ENCODE data around the gene RNF26. TPM values are rescaled to one million over a fixed set of nuclear protein-coding genes. Genes with fewer than 3 reads are reported as not detected.

The RNF26 gene
- total RNA-seq, 4 donors from 2014 or later: 6.7 to 16.8 (median 13.1) TPM

- intact Hi-C loops (cut with DNase I; ENCODE audit: low total_unique reads): no loop called here
- no peak overlapping the region for H3K4me3 ChIP-seq (ENCODE audit: low read depth, poor library complexity, severe bottlenecking)
- no peak for DNase-seq (ENCODE audit: low spot score in 2 of 2)
- TF ChIP-seq CTCF (IDR thresholded peaks at IDR 0.05) (no peak), POLR2A (IDR thresholded peaks at IDR 0.05) (no peak)
- WGBS, 2 donors: 78 to 80% methylated on average over 6 to 10 of the region's 10 CpGs
Observed at GRCh38 chr11:119342362-119343130, 8.2 kb downstream of the RNF26 start.

- WGBS, 2 donors: 84 to 90% methylated on average over 7 of the region's 7 CpGs
- DNase-seq (ENCODE audit: low spot score in 2 of 2): no peak
- intact Hi-C loops (cut with DNase I; ENCODE audit: low total_unique reads): no loop called here
- TF ChIP-seq CTCF (IDR thresholded peaks at IDR 0.05) (no peak), POLR2A (IDR thresholded peaks at IDR 0.05) (no peak)
- H3K4me3 ChIP-seq (ENCODE audit: low read depth, poor library complexity, severe bottlenecking): no peak overlapping the region
Observed at GRCh38 chr11:119343726-119344125, 9.4 kb downstream of the RNF26 start.

- TF ChIP-seq CTCF (IDR thresholded peaks at IDR 0.05): no peak
- TF ChIP-seq POLR2A (IDR thresholded peaks at IDR 0.05): no peak
- intact Hi-C loops (cut with DNase I; ENCODE audit: low total_unique reads): no loop called here
- 66 to 70% methylated on average over 14 of the region's 14 CpGs for WGBS, 2 donors
- no peak overlapping the region for H3K4me3 ChIP-seq (ENCODE audit: low read depth, poor library complexity, severe bottlenecking)
- no peak for DNase-seq (ENCODE audit: low spot score in 2 of 2)
Observed at GRCh38 chr11:119344291-119345010, 10.1 kb downstream of the RNF26 start.

DNA sequence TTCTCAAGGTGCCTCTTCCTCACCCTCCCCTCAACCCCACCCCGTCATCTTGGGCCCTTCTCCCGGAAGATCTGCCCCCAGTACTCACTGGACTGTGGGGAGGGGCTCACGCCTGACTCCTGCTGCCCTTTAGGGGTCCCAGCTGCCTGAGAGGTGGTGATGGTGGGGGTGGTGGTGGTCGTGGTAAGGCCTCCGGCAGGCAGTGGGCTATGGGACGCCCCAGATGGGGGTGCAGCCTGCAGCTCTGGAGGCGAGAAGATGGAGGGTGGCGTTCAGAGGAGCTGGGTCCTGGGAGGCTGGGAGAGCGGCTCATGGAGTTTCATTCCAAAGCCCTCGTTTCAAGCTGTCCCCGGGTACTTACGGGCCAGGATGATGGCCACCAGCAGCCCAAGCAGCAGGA, 11.4 kb downstream of the RNF26 start:
- DNase-seq (ENCODE audit: low spot score in 2 of 2): no peak
- 90 to 92% methylated on average over 12 of the region's 12 CpGs for WGBS, 2 donors
- TF ChIP-seq CTCF (IDR thresholded peaks at IDR 0.05) (no peak), POLR2A (IDR thresholded peaks at IDR 0.05) (no peak)
- no peak overlapping the region for H3K4me3 ChIP-seq (ENCODE audit: low read depth, poor library complexity, severe bottlenecking)
- intact Hi-C loops (cut with DNase I; ENCODE audit: low total_unique reads): no loop called here

GRCh38 chr11:119346605-119347004, 12.3 kb downstream of the RNF26 start, which contains the start of gene MFRP:
MFRP (minus strand) TSS chr11:119346705; CDS start chr11:119346513, 192 bp downstream.
- 56 to 57% methylated on average over 6 of the region's 6 CpGs for WGBS, 2 donors
- intact Hi-C loops (cut with DNase I; ENCODE audit: low total_unique reads): no loop called here
- no peak for TF ChIP-seq POLR2A (IDR thresholded peaks at IDR 0.05)
- TF ChIP-seq CTCF (IDR thresholded peaks at IDR 0.05): no peak
- no peak within 1 kb of the TSS for H3K4me3 ChIP-seq (ENCODE audit: low read depth, poor library complexity, severe bottlenecking)
- DNase-seq (ENCODE audit: low spot score in 2 of 2): no peak

Measured in lower leg skin (tissue), 4 donors.